H1 (cell line): ENCODE measurements around the gene TIMP3.

Experiments
- BRCA1 ChIP-seq: IDR thresholded peaks from 2 replicates; pipeline ENCODE4 v1.6.1; 2012; ENCODE audit warnings: low read depth, low read length, improper control_type of control experiment
- CHD2 ChIP-seq: IDR thresholded peaks from 2 replicates; pipeline ENCODE4 v1.6.1; 2012; ENCODE audit warnings: low read length, improper control_type of control experiment
- EZH2 ChIP-seq: fragments of 200-600 bp; sonication (generic); IDR thresholded peaks from 2 replicates; pipeline ENCODE4 v1.7.1; 2012; ENCODE audit warnings: low read depth, mild to moderate bottlenecking, moderate library complexity, low read length, inconsistent platforms; ENCODE audit not compliant: severe bottlenecking
- FOSL1 ChIP-seq: IDR thresholded peaks from 2 replicates; pipeline ENCODE4 v1.6.1; 2011; ENCODE audit warnings: mild to moderate bottlenecking, low read depth, low read length, moderate library complexity; ENCODE audit not compliant: insufficient read depth
- KDM1A ChIP-seq: fragments of 200-600, 300-600 bp; sonication (generic); IDR thresholded peaks from 2 replicates; pipeline ENCODE4 v1.7.1; 2016; ENCODE audit warnings: mild to moderate bottlenecking, low read length, borderline replicate concordance
- NANOG ChIP-seq: IDR thresholded peaks from 2 replicates; pipeline ENCODE4 v1.6.1; 2011; ENCODE audit warnings: low read length, low read depth, mild to moderate bottlenecking, inconsistent platforms; ENCODE audit not compliant: insufficient read depth, poor library complexity, severe bottlenecking
- POLR2A ChIP-seq, 2 experiments: IDR thresholded peaks; 1 replicate in 1 of 2; 2 replicates in 1 of 2; pipeline ENCODE4 v1.6.1; 2011; ENCODE audit warnings: low read depth in 2 of 2, low read length in 2 of 2, mild to moderate bottlenecking in 2 of 2; ENCODE audit errors: control extremely low read depth in 1 of 2
- RFX5 ChIP-seq: IDR thresholded peaks from 2 replicates; pipeline ENCODE4 v1.6.1; 2011; ENCODE audit warnings: low read depth, low read length, improper control_type of control experiment, borderline replicate concordance
- SP1 ChIP-seq: IDR thresholded peaks from 2 replicates; pipeline ENCODE4 v1.6.1; 2011; ENCODE audit warnings: low read depth, low read length
- TAF1 ChIP-seq: IDR thresholded peaks from 2 replicates; pipeline ENCODE4 v1.6.1; 2011; ENCODE audit warnings: mild to moderate bottlenecking, low read depth, low read length
- TAF7 ChIP-seq: optimal IDR thresholded peaks from 2 replicates; pipeline ENCODE3; 2011; ENCODE audit warnings: low read depth, mild to moderate bottlenecking, inconsistent platforms, low read length, moderate library complexity, borderline replicate concordance
- YY1 ChIP-seq: IDR thresholded peaks from 2 replicates; pipeline ENCODE4 v1.6.1; 2011; ENCODE audit warnings: low read depth, mild to moderate bottlenecking, low read length
- ZNF274 ChIP-seq: IDR thresholded peaks from 2 replicates; pipeline ENCODE4 v1.7.0; 2012; ENCODE audit warnings: low read length, borderline replicate concordance; ENCODE audit errors: extremely low read depth
- TF ChIP-seq, protein P1 (sequence below), 3 experiments: IDR thresholded peaks; 1 replicate in 2 of 3; 2 replicates in 1 of 3; pipeline versions ENCODE4 v1.5.1 to v1.6.1; 2011; ENCODE audit warnings: low read length in 3 of 3, mild to moderate bottlenecking in 3 of 3, inconsistent platforms in 2 of 3, low read depth in 1 of 3, moderate library complexity in 1 of 3; ENCODE audit not compliant: insufficient read depth in 1 of 3; ENCODE audit errors: control extremely low read depth in 1 of 3

DNA sequence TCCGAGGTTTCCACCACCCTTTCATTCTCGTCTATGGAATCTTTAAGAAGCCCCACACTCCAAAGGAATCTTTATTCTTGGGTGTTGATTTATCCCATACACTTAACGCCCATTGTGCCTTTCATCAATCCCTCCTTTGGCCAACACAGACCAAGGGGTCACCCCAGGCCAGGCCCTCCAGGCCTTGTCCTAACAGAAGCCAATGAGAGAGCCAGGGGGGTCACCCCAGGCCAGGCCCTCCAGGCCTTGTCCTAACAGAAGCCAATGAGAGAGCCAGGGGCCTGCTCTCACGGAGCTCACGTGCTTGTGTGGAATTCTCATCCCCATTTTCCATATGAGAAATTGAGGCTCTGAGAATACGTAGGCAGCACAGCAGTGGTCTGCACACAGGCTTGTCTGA, 47.9 kb upstream of the TIMP3 start:
- TF ChIP-seq, protein P1, sequence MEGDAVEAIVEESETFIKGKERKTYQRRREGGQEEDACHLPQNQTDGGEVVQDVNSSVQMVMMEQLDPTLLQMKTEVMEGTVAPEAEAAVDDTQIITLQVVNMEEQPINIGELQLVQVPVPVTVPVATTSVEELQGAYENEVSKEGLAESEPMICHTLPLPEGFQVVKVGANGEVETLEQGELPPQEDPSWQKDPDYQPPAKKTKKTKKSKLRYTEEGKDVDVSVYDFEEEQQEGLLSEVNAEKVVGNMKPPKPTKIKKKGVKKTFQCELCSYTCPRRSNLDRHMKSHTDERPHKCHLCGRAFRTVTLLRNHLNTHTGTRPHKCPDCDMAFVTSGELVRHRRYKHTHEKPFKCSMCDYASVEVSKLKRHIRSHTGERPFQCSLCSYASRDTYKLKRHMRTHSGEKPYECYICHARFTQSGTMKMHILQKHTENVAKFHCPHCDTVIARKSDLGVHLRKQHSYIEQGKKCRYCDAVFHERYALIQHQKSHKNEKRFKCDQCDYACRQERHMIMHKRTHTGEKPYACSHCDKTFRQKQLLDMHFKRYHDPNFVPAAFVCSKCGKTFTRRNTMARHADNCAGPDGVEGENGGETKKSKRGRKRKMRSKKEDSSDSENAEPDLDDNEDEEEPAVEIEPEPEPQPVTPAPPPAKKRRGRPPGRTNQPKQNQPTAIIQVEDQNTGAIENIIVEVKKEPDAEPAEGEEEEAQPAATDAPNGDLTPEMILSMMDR (IDR thresholded peaks at IDR 0.05; ENCODE audit: control extremely low read depth in 1 of 3, insufficient read depth in 1 of 3, low read depth in 1 of 3, low read length in 3 of 3): no peak
- TF ChIP-seq ZNF274 (no peak), YY1 (no peak), SP1 (no peak), BRCA1 (no peak), EZH2 (no peak), POLR2A (IDR thresholded peaks at IDR 0.05; ENCODE audit: control extremely low read depth in 1 of 2, low read depth in 2 of 2, low read length in 2 of 2) (no peak), FOSL1 (no peak), TAF7 (no peak), NANOG (no peak), CHD2 (no peak), KDM1A (no peak), RFX5 (no peak), TAF1 (no peak)
